HEK293T (cell line): Measurements from ENCODE around the gene CTXN3.

Source experiments
- BHLHE40 ChIP-seq: fragments of 450-650 bp; IDR thresholded peaks from 2 replicates; pipeline ENCODE4 v1.6.1; 2016; ENCODE audit warnings: mild to moderate bottlenecking, moderate library complexity, borderline replicate concordance
- CTBP1 ChIP-seq: fragments of 450-650 bp; IDR thresholded peaks from 2 replicates; pipeline ENCODE4 v1.6.1; 2016; ENCODE audit warnings: borderline replicate concordance
- FOXA1 ChIP-seq: fragments of 450-650 bp; IDR thresholded peaks from 2 replicates; pipeline ENCODE4 v1.6.1; 2016; ENCODE audit warnings: mild to moderate bottlenecking
- HDGF ChIP-seq: fragments of 450-650 bp; IDR thresholded peaks from 2 replicates; pipeline ENCODE4 v1.6.1; 2017; ENCODE audit warnings: antibody characterized with exemption, borderline replicate concordance
- SUZ12 ChIP-seq: fragments of 450-650 bp; IDR thresholded peaks from 2 replicates; pipeline ENCODE4 v1.6.1; 2016; ENCODE audit warnings: mild to moderate bottlenecking
- TARDBP ChIP-seq: fragments of 450-650 bp; IDR thresholded peaks from 2 replicates; pipeline ENCODE4 v1.6.1; 2016
- ZNF384 ChIP-seq: fragments of 450-650 bp; IDR thresholded peaks from 2 replicates; pipeline ENCODE4 v1.6.1; 2016

DNA sequence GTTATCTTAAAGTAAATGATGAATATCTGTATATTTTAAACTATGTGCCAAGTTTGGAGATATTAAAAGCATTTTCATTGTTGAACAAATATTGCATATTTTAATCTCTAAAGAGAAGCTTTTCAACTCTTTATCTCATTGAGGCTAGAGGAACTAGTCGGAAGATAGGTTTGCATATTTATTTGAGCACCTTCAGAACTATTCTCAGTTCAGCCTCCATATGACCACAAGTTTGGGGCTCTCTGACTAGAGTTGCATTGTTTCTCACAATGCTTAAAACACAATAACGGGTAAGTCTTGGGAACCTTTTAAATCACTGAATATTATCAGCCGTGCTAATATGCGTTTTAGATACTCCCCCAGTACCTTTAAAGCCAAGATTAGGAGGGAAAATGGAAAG lies 47.3 kb upstream of the CTXN3 start:
- no peak for TF ChIP-seq CTBP1
- TF ChIP-seq HDGF, result no peak
- no peak for TF ChIP-seq SUZ12
- TF ChIP-seq BHLHE40, result no peak
- TF ChIP-seq TARDBP, result no peak
- no peak for TF ChIP-seq ZNF384
- TF ChIP-seq FOXA1, result no peak
